Natural killer cell (primary cell): ENCODE data around the gene CNTN6. TPM values are rescaled to one million over a fixed set of nuclear protein-coding genes. Genes with fewer than 3 reads are reported as not detected.

ENCODE experiments used
- ATAC-seq, 3 donors: fragments of 150-1000 bp in 2 of 3; fragments of 200-7000 bp in 1 of 3; cut with Tn5 transposase; 1 replicate in 1 of 3; 2 replicates in 2 of 3; pipeline ENCODE4 v1.10.0; 2021; ENCODE audit warnings: mild to moderate bottlenecking in 2 of 3, moderate library complexity in 2 of 3
- DNase-seq, 2 donors: peaks; one replicate each; pipeline versions ENCODE4 v3.0.0 to v3.0.0-alpha.2; 2013 to 2021; ENCODE audit warnings: mixed read lengths in 1 of 2
- H3K27ac ChIP-seq: one replicate; pipeline ENCODE4 v1.5.1; 2013; ENCODE audit warnings: mild to moderate bottlenecking, low read length
- H3K27me3 ChIP-seq: one replicate; pipeline ENCODE4 v1.6.1; 2013; ENCODE audit warnings: low read length; ENCODE audit not compliant: control insufficient read depth, insufficient read depth
- H3K36me3 ChIP-seq: one replicate; pipeline ENCODE4 v1.6.1; 2013; ENCODE audit warnings: low read length; ENCODE audit not compliant: control insufficient read depth, insufficient read depth
- H3K4me1 ChIP-seq: one replicate; pipeline ENCODE4 v1.6.1; 2013; ENCODE audit warnings: low read length; ENCODE audit not compliant: control insufficient read depth, insufficient read depth
- H3K4me3 ChIP-seq: one replicate; pipeline ENCODE4 v1.5.1; 2013; ENCODE audit warnings: low read length
- H3K9me3 ChIP-seq: one replicate; pipeline ENCODE4 v1.6.1; 2013; ENCODE audit warnings: low read length; ENCODE audit not compliant: control insufficient read depth, insufficient read depth
- H3K27ac Mint-ChIP-seq, 2 donors: one replicate each; pipeline ENCODE4 v1.8.0; 2022; ENCODE audit warnings: mild to moderate bottlenecking in 2 of 2, mixed read lengths in 2 of 2, moderate library complexity in 1 of 2
- H3K27me3 Mint-ChIP-seq, 2 donors: one replicate each; pipeline ENCODE4 v1.8.0; 2022; ENCODE audit warnings: low read depth in 2 of 2, mixed read lengths in 2 of 2
- H3K36me3 Mint-ChIP-seq: one replicate; pipeline ENCODE4 v1.8.0; 2022; ENCODE audit warnings: mixed read lengths
- H3K4me1 Mint-ChIP-seq, 2 donors: one replicate each; pipeline ENCODE4 v1.8.0; 2022; ENCODE audit warnings: mixed read lengths in 2 of 2
- H3K4me3 Mint-ChIP-seq: one replicate; pipeline ENCODE4 v1.8.0; 2022; ENCODE audit warnings: mild to moderate bottlenecking, moderate library complexity, mixed read lengths
- H3K9me3 Mint-ChIP-seq, 2 donors: one replicate each; pipeline ENCODE4 v1.8.0; 2022; ENCODE audit warnings: mixed read lengths in 2 of 2
- WGBS: methylation state at CpG from one replicate; pipeline ENCODE4 v1.1.7; 2013; ENCODE audit warnings: missing lambda C conversion rate; ENCODE audit not compliant: insufficient coverage; 5-methylcytosine and 5-hydroxymethylcytosine counted together
- intact Hi-C: fragments of 100-400 bp; cut with micrococcal nuclease; formaldehyde crosslinking; loops from one replicate; pipeline ENCODE4 v1.14.2; 2022
- total RNA-seq, 4 donors: library from RNA; stranded (reverse); fragments of 120-200 nt in 1 of 4; gene quantifications; one replicate each; pipeline versions ENCODE4 v1.2.3 to v1.2.4, GENCODE V29; 2013 to 2022
- TF ChIP-seq, protein P1 (sequence below): fragments of 200-600 bp; IDR thresholded peaks from one replicate; pipeline ENCODE4 v1.8.0; 2022; ENCODE audit warnings: antibody characterized with exemption

The CNTN6 gene
- total RNA-seq, 3 donors from 2014 or later (not counting 1 experiment from before 2014, with no cell fraction given) = not detected

DNA sequence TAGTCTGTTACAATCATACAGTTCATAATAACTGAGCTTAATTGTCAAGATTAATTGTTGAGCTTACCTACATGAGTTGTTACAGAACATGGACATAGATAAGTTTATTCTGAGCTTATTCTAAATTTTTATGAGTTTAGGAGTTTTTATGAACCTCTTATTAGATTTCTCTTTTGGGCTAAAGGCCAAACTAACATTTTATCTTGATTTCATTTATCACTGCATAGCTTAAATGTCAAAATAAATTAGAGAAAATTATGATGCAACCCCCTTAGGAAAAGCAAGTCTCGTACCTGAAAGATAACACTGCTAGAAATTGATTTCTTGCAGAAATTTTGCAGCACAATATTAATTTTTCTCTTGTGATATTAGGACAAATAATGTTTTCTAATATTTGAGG is 54.5 kb downstream of the CNTN6 start:
- ATAC-seq = no peak
- Mint-ChIP-seq H3K9me3 (peaks cover 14 to 15% of the 10 kb centered on the region in 2 donors), H3K4me1 (no peaks in the 10 kb centered on the region), H3K4me3 (no peak overlapping the region), H3K36me3 (peaks cover 5% of the 10 kb centered on the region), H3K27me3 (no peaks in the 10 kb centered on the region), H3K27ac (no peak overlapping the region)
- H3K36me3 ChIP-seq = no peaks in the 10 kb centered on the region
- H3K9me3 ChIP-seq = no peaks in the 10 kb centered on the region
- WGBS = no CpG with 5 or more reads among the region's 1 CpG
- TF ChIP-seq, protein P1, sequence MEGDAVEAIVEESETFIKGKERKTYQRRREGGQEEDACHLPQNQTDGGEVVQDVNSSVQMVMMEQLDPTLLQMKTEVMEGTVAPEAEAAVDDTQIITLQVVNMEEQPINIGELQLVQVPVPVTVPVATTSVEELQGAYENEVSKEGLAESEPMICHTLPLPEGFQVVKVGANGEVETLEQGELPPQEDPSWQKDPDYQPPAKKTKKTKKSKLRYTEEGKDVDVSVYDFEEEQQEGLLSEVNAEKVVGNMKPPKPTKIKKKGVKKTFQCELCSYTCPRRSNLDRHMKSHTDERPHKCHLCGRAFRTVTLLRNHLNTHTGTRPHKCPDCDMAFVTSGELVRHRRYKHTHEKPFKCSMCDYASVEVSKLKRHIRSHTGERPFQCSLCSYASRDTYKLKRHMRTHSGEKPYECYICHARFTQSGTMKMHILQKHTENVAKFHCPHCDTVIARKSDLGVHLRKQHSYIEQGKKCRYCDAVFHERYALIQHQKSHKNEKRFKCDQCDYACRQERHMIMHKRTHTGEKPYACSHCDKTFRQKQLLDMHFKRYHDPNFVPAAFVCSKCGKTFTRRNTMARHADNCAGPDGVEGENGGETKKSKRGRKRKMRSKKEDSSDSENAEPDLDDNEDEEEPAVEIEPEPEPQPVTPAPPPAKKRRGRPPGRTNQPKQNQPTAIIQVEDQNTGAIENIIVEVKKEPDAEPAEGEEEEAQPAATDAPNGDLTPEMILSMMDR = no peak
- no peaks in the 10 kb centered on the region for H3K4me1 ChIP-seq
- no peak overlapping the region for H3K4me3 ChIP-seq
- intact Hi-C loops = no loop called here
- no peak overlapping the region for H3K27ac ChIP-seq
- DNase-seq = no peak
- H3K27me3 ChIP-seq = no peaks in the 10 kb centered on the region

DNA sequence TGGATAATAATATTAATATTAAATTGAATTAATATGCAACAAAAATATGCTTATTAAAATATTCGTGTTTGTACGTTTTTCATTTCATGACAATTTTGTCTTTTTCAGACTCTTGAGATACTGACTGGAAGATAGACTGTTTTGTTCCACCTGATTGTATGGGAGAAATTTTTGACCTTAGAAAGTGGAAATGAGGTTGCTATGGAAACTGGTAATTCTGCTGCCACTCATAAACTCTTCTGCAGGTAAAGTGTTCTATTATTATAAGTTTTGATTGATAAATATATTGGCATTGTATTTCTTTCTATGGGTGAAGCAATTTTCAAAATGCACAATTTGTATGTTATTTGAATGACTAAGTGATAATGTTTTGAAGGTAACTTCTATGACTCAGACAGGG is 55.0 kb downstream of the CNTN6 start:
- H3K9me3 Mint-ChIP-seq = peaks cover 14 to 15% of the 10 kb centered on the region in 2 donors
- Histone ChIP-seq H3K27ac (no peak overlapping the region), H3K9me3 (no peaks in the 10 kb centered on the region), H3K36me3 (no peaks in the 10 kb centered on the region), H3K4me3 (no peak overlapping the region), H3K27me3 (no peaks in the 10 kb centered on the region), H3K4me1 (no peaks in the 10 kb centered on the region)
- DNase-seq (no peak), ATAC-seq (no peak)
- no peaks in the 10 kb centered on the region for H3K4me1 Mint-ChIP-seq
- H3K27ac Mint-ChIP-seq = no peak overlapping the region
- intact Hi-C loops = no loop called here
- no peak overlapping the region for H3K4me3 Mint-ChIP-seq
- peaks cover 5% of the 10 kb centered on the region for H3K36me3 Mint-ChIP-seq
- TF ChIP-seq, protein P1 = no peak
- H3K27me3 Mint-ChIP-seq = no peaks in the 10 kb centered on the region
- 83% methylated on average over 1 of the region's 2 CpGs for WGBS

DNA sequence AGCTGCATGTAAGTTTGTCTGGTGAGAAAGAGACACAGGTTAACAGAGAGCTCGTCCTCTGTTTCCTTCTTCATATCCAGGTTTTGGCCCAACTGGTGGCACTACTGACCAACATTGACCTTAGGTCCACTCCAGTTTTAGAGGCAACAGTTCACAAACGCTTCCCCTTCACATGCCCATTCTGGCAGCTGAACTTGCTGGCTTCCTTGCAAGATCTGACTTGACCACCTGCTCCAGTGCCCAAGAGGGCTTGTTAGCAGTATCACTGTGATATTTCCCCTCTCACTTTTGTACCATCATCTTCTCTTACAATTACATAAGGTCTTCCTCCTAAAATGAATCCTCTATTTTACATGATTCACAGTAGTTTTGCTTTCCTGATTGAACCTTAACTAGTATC is 71.3 kb downstream of the CNTN6 start:
- DNase-seq = no peak
- H3K27me3 Mint-ChIP-seq = no peaks in the 10 kb centered on the region

DNA sequence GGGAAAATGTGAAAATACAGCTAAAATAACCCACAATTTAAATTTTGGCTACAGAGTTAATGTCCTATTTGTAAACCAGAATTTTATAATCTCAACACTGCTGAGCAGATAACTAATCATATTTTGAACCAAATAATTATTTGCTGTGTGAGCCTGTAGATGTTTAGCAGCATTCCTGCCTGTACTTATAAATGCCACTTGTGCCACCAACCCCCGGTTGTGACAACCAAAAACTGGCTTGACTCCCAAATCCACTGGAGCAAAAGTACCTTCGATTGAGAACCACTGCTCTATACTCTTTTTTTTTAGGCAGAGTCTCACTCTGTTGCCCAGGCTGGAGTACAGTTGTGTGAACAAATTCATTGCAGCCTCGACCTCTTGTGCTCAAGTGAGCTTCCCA is 78.5 kb downstream of the CNTN6 start:
- 81% methylated on average over 3 of the region's 3 CpGs for WGBS
- H3K9me3 ChIP-seq = no peaks in the 10 kb centered on the region
- H3K4me1 ChIP-seq = no peaks in the 10 kb centered on the region
- no peak overlapping the region for H3K27ac ChIP-seq
- Mint-ChIP-seq H3K36me3 (peaks cover 8% of the 10 kb centered on the region), H3K27ac (no peak overlapping the region), H3K9me3 (peaks cover 10 to 19% of the 10 kb centered on the region in 2 donors), H3K4me1 (no peaks in the 10 kb centered on the region), H3K4me3 (no peak overlapping the region), H3K27me3 (no peaks in the 10 kb centered on the region)
- H3K36me3 ChIP-seq = no peaks in the 10 kb centered on the region
- TF ChIP-seq, protein P1 = no peak
- intact Hi-C loops = no loop called here
- DNase-seq = no peak
- no peak for ATAC-seq
- no peaks in the 10 kb centered on the region for H3K27me3 ChIP-seq
- no peak overlapping the region for H3K4me3 ChIP-seq

More for the DNA sequence above, 71.3 kb downstream of the CNTN6 start:
- Histone ChIP-seq H3K4me1 (no peaks in the 10 kb centered on the region), H3K9me3 (peaks cover 3% of the 10 kb centered on the region), H3K36me3 (no peaks in the 10 kb centered on the region), H3K27ac (no peak overlapping the region), H3K4me3 (no peak overlapping the region), H3K27me3 (no peaks in the 10 kb centered on the region)
- intact Hi-C loops = no loop called here
- Mint-ChIP-seq H3K9me3 (peaks cover 15 to 18% of the 10 kb centered on the region in 2 donors), H3K27ac (no peak overlapping the region), H3K36me3 (no peaks in the 10 kb centered on the region), H3K4me3 (no peak overlapping the region), H3K4me1 (no peaks in the 10 kb centered on the region)
- TF ChIP-seq, protein P1 = no peak
- WGBS = 63% methylated on average over 2 of the region's 2 CpGs
- no peak for ATAC-seq
